Stimulated activated CD4-positive, alpha-beta T cell treated with anti-CD3 and anti-CD28 coated beads, TNF-alpha, amount 100 ng/mL, for 24 hours (primary cell): ENCODE measurements around the gene LIN37.

Experiments
- DNase-seq, 3 experiments: peaks; one replicate each; pipeline ENCODE4 v3.0.0-alpha.2; 2020; ENCODE audit warnings: low read depth in 3 of 3

Gene LIN37

DNA sequence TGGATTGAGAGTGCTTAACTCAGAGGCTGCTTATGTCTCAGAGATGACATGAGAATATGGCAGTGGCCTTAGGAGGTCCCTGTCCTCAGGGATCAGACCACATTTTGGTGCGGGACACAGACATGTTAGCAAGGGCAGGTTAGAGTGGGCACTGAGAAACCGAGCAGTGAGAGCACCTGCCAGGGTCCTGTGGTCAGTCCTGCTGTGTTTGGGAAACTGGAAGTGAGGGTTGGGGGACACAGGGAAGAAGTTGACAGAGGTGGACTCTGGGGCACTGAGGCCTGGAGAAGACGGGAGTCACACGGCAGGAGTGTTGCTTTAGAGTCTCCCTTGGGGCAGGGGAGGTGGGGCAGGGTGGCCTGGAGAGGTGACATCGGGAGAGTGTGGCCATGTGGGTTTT, 13.5 kb upstream of the LIN37 start:
- DNase-seq, result no peak

DNA sequence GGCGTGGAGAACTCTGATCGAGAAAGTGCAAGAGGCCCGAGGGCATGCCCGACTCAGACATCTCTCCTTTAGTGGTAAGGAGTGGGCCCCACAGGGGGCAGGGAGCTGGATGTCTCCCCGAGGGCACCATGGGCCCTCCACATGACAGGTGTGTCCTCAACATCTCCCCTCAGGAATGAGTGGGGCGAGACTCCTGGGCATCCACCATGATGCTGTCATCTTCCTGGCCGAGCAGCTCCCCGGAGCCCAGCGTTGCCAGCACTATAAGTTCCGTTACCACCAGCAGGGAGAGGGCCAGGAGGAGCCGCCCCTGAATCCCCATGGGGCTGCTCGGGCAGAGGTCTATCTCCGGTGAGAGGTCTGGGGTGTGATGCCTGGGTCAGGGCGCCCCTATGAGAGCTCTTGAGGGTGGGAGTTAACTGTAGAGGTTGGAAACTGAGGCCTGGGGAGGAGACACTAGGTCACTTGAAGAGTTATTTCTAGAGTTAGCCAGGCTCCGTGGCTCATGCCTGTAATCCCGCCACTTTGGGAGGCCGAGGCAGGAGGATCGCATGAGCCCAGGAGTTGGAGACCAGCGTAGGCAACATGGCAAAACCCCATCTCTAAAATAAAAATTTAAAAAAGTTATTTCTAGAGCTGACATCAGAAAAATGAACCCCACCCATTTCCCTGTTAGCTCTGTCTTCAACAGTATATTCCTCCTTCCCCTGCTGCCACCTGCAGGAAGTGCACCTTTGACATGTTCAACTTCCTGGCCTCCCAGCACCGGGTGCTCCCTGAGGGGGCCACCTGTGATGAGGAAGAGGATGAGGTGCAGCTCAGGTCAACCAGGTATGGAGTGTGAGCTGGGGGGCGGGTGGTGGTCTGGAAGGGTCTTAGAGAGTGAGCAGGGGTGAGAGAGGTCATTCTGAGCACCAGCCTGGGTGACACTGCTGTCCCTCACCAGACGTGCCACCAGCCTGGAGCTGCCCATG, 11.2 kb upstream of the LIN37 start:
- DNase-seq, result no peak

DNA sequence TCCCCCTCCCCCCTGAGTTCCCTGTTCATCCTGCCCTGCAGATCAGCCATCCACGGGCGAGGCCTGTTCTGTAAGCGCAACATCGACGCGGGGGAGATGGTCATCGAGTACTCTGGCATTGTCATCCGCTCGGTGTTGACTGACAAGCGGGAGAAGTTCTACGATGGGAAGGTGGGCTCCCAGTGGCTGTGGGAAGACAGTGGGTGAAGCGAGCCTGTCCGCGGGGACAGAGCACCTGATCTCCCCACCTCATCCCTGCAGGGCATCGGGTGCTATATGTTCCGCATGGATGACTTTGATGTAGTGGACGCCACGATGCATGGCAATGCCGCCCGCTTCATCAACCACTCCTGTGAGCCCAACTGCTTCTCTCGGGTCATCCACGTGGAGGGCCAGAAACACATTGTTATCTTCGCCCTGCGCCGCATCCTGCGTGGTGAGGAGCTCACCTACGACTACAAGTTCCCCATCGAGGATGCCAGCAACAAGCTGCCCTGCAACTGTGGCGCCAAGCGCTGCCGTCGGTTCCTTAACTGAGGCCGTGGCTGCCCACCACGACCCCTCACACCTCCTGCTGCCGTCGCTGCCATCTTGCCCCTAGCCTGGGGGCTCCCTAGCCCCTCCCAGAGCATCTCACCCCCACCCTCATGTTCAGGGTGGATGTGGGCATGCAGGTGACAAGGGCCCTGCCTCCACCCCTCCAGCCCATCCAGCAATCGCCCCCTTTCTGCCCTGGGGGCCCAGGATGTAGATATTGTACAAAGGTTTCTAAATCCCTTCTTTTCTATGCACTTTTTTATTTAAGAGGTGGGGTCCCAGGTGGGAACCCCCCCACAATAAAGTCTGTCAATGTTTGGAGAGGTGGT, 10.1 kb upstream of the LIN37 start:
- DNase-seq, result no peak

DNA sequence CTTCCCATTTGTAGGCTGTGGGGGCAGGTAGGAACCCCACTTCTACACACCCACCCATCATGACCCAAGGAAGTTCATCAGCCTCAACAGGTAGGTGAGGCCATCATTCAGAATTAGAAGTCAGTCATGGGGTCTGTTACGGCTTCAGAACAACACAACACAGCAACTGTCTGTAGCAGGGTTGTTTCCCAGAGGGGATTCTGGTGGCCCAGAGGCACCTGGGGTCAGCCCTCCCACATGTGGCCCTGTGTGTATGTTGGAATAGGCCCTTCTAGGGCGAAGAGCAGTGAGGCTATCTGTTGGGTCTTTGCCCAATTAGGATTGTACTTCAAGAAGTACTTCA, 9.5 kb upstream of the LIN37 start:
- DNase-seq, result no peak

DNA sequence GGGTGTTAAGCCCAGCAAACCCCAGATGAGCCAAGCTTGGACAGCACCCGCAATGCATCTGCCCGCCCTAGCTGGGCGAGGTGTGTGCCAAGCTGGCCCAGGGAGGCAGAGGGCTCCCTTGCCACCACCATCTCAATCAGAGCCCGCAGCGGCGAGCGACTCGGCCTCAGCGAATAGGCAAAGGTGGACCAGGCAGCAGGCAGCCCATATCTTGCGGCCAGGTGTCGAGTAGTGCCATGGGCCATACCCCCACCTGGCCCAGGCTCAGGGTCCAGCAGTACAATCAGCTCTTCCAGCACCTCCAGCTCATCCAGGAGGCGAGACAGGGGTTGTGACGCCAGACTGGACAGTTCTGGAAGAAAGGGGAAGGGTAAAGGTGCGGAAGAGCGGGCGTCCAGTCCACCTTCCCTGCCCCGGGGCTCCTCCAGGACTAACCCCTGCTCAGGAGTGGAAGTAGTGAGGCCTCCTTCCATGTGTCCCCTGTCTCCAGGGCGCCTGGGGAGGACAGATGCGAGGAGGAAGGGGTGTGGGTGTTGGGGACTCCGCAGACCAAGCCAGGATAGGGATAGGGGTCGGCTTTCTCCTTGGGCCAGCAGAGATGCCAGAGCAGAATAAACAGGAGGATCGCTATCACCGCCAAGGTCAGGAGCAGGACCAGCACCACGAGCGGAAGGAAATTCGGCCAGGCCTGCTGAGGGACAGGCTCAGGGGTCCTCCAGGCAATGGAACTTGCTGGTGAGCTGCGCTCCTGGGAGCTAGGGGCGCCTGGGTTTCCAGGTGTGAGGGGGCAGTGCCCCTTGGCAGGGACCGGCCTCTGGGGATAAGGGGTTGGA, 8.9 kb upstream of the LIN37 start:
- DNase-seq, result no peak

DNA sequence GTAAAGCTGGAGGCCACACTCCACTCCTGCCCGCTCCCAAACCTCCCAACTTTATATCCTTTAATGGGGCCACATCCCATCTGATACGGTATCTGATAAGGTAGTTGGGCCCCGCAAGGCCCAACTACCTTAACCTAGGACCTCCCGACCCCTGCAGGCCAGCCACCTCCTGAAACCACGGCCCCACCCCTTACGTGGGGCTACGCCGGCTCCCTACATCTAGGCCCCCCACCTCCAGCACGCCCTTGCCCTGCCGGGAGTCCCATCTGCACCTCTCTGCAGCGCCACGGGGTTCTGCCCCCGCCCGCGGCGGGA, 8.3 kb upstream of the LIN37 start:
- DNase-seq, result no peak

DNA sequence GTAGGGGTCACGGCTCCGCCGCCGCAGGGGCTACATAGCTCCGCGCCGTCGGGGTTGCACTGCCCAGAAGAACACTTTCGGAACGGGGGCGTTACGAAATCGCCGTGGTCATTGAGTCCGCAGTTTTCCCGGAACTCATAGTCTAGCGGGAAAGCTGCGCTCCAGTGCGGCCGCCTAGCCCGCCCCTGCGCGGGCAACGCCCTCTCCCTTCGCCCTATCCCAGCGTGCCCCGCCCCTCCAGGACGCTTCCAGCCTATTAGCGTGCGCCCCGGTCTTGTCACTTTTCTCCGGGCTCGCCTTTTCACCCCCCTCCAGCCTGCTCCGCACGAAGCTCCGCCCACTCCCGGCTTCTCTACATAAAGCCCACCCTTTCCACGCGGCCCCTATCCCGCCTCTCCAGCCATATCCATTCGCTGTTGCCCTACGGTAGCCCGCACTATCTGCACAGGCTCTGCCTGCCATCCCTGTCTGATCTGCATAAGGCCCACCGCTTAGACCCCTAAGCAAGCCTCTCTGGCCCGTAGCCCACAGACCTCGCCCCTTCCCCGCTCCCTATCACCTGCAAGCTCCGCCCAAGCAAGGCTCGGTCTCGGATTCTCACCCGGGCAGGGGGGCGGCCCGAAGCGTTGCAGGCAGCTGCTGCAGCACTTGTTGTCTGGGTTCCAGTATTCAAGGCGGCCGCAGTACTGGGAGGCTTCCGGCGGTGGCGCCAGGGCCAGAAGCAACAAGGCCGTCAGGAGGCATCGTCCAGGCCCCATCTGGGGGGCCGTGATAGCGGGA, 7.8 kb upstream of the LIN37 start:
- DNase-seq, result peak; percentile 92 to 97 (median 93)

DNA sequence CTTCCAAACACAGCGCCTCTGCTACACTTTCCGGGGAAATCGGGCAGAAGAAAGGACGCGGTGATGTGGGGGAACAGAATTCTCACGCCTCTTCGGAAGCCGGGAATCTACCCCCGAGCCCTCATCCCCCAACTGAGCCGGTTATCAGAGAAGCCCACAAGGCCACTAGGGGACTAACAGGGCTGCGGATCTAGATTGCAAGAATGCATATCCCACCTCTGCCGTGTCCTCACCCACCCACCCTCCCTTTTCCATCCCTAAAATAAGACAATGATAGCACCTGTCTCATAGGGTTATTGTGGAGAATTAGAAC, 7.2 kb upstream of the LIN37 start:
- no peak for DNase-seq

DNA sequence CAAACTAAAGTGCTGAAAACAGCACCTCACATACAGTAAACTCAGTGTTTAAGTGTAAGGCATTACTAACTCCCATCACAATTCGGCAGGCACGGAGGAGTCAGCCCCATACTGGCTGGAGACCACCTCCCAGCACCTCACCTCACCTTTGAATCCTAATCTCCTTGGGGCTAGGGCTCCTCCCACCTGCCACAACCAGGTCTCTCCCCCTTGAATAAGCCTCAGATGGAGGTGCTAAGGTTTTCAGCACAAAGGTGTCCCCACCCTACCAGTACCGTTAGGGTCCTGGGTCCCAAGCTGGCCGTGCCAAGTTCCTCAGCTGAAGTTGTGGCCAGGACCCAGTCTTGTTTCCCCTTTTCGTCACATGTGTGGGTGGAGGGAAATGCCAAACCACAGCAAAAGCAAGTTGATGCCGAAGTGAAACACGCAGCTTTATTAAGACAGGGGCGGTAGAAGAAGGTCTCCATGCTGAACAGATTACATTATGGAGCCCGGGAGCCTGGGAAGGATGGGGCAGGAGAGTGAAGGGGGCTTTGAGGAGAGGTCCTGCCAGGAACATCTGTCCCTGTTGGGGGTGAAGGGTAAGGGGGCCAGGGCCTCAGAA, 6.2 kb upstream of the LIN37 start, which contains the start of gene IGFLR1:
TSS of gene IGFLR1 (minus strand) at position 332 of the 604 bp plus-strand sequence. CDS start 1,272 bp downstream, outside the sequence.
- peak; percentile 51 to 70 (median 63) for DNase-seq

DNA sequence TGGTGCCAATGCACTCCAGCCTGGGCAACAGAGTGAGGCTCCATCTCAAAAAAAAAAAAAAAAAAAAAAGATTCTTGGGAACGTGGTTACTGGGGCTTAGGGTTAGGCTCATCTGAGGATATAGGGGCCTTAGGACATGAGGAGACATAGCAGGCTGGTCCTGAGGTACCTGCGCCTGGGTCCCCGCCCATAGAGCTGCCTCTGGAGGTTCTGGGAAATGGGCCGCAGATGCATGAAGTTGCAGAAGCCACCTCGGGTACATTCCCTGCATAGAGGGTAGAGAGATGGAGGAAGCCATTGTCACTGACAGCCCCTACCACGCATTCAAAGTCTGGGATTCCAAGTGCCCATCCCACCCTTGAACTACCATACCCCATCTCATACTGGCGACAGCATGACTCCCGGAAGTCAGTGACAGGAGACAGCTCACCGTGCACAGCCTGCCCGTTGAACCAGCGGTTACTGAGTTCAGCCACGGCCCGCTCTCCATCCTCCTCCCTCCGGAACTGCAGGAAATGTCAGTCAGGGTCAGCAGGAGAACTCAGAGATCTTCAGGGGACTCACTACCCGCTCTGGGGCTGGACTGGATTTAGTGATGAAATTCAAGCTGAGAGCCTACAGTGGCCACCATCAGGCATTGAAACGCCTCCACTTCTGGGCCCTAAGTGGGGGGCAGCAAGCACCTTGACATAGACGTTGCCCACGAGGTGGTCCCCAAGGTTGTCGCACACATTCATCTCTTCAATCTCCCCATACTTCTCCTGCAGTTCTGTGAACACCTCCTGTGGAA, 4.5 kb upstream of the LIN37 start:
- DNase-seq, result no peak

DNA sequence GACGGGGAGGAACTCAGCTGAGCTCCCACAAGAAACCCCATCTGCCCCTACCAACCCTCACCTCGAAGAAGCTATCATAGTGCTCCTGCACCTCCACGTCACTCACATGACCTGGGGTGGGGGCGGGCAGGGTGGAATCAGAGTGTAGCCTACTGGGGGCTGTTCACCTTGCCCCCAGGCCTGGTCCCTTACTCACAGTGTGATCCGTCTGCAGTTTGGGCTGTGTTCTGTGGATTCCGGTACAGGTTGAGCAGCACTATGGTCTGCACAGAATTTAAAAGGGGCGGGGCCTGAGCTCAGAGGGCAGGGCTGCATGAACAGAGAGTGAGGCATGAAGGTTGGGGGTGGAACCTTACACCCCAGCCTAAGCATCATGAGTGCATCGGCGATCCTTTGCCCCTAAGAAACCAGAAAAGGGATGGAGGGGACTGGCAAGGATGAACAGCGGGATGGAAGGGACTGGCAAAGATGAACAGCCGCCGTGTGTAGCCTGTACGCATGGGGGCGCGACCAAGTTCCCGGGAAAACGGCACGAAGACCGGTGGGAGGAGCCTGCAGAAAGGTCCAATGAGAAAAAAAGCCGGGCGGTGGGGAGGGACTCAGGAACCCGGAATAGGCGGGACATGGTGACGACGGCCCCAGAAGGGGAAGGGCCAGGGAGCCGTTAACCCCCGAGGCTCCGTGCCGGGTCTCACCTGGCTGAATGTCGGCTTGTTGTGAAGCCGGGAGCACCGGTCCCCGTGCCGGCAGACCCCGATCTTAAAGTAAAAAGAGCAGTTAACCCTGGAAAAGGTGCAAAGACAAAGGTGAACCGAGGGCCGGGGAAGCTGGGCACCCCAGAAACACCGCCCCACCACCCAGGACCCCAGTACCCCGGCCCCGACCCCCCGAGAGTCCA, 3.7 kb upstream of the LIN37 start:
- peak; percentile 90 to 92 (median 90) for DNase-seq

DNA sequence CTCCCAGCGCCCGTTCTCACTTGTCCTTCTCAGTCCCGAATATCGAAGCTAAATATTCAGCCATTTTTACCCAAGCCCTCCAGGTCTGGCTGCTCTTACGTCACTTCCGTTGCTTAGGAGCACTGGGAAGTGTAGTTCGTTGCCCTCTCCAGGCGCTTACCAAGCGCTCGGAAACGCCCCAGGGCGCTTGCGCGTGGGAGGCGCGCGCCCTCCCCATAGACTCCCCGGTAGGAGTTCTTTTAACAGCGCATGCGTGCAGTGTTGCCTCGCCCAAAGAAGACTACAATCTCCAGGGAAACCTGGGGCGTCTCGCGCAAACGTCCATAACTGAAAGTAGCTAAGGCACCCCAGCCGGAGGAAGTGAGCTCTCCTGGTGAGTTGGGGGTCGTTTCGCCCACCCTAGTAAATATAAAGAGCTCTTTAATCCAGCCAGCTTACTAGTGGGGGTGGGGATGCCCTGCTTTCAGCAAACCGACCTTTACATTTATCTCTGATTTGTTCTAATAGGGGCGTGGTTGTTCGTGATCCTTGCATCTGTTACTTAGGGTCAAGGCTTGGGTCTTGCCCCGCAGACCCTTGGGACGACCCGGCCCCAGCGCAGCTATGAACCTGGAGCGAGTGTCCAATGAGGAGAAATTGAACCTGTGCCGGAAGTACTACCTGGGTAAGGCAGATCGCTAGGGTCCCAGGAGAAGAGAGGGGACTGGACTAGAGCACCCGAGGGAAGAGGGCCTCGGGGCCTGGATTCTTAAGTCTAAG, 2.9 kb upstream of the LIN37 start, which contains the start of the genes PSENEN and U2AF1L4:
TSS of gene PSENEN (plus strand) at position 324 of the 759 bp plus-strand sequence. CDS start at position 604, 280 bp downstream.
TSS of gene U2AF1L4 (minus strand) at position 91 of the 759 bp plus-strand sequence. CDS start at position 64, 27 bp downstream.
- DNase-seq, result peak; percentile 92 to 93 (median 93)

DNA sequence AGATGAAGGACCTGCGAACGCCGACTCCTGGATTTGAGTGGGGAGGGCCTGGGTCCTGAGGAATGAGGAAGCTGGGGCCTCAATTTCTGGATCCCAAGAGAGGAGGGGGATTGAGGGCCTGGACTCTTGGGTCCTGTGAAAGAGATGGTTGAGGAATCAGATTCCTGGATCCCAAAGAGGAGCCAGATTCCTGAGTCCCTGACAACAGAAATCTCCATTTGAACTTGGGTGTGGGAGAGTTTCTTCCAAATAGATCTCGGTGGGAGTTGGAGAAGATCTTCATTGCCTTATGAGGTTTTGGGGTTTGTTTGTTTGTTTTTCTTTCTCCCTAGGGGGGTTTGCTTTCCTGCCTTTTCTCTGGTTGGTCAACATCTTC, 2.3 kb upstream of the LIN37 start:
- no peak for DNase-seq

DNA sequence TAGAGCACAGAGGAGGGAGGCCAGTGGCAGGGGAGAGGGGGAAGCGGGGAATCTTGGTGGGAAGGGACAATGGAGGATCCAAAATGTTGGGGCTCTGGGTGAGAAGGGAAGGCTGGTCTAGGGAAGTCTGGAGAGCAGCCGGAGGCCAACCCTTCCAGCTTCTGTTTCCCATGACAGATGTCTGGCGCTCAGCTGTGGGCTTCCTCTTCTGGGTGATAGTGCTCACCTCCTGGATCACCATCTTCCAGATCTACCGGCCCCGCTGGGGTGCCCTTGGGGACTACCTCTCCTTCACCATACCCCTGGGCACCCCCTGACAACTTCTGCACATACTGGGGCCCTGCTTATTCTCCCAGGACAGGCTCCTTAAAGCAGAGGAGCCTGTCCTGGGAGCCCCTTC, 1.8 kb upstream of the LIN37 start:
- DNase-seq, result no peak

DNA sequence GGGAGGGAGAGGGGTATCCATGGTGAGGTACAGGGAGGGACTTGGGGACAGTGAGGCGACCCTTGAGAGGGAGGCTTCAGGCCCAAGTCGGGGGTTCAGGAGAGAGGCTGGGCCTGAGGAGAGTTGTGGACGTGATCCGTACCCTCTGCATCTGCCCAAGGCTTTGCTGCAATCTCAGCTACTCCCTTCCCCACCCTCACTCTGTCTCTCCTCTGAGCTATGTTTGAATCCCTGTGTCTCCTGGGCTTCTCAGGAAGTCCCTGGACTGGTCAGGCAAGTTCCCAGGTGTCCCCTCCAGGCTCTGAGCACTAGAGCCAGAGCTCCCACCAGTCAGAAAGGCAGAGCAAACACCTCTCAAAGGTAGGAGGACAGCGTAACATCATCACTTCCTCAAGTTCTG, 1.8 kb downstream of the LIN37 start:
- DNase-seq, result no peak

DNA sequence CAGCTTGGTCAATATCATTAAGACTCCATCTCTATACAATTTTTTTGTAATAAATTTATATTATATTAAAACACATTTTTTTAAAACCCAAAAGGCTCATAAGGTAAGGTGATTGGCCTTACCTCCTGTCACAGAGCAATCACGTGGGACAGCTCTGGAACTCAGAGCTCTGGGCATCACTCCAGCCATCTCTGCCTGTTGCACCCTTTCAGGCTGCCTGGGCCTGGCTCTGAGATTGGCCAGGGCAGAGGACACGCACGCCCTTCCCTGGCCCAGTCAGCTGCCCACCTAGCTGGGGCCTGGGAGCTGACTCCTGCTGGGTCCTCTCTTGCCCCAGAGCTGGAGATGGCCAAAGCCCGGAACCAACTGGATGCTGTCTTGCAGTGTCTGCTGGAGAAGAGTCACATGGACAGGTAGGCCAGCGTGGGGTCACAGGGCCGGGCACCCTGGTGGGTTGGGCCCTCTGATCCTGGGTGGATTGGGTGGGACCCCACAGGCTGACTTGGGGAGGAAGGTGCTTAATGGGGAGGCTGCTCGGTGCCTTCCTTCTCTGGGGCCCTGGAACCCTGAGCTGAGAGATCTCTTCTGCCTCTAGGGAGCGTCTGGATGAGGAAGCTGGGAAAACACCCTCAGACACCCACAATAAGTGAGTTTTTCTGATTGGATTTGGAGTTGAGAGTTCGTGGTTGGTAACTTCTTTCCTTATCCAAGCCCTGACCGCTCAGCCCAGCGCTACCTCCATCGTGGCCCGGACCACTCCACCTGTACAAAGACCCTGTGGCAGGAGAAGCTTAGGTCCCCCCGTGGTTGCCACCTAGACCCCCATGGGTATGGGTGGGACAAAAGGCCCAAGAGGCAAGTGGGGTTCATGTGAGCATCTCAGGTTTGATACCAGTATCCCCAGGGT, 3.7 kb downstream of the LIN37 start:
- DNase-seq, result no peak
